ENCODE data around the gene DSG4.

DSG4 gene

GRCh38 chr18:31382107-31382506 is 5.5 kb downstream of the DSG4 start:
- Histone ChIP-seq H3K9ac (ENCODE audit: low read depth, low read length) (no peak overlapping the region), H3K27me3 (ENCODE audit: control insufficient read depth, insufficient read depth, low read length) (no peaks in the 10 kb centered on the region), H3K9me3 (replicated peaks; ENCODE audit: low read length) (peaks cover 10% of the 10 kb centered on the region), H3K4me2 (ENCODE audit: low read length) (no peak overlapping the region), H3K4me1 (ENCODE audit: control insufficient read depth, insufficient read depth, low read length) (no peaks in the 10 kb centered on the region), H3K36me3 (ENCODE audit: insufficient read depth, low read length) (no peaks in the 10 kb centered on the region), H3K4me3 (ENCODE audit: low read length) (no peak overlapping the region)

DNA sequence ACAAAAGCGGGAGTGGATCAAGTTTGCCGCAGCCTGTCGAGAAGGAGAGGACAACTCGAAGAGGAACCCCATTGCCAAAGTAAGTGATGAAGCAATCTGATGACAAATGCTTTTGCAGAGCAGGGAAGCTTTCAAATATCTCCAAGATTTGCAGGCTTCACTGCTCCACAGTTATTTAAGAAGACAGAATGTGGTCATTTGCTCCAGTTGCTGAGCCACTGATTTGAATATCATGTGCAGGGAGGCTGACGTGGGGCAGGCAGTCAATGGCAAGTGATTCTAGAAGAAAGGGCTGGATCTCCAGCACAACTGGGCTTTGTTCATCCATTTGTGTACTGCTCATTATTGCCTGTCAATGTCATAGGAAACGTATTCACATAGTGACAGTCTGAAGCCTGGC is 10.2 kb downstream of the DSG4 start:
- H3K4me1 ChIP-seq (ENCODE audit: control insufficient read depth, insufficient read depth, low read length): no peaks in the 10 kb centered on the region
- no peak overlapping the region for H3K4me2 ChIP-seq (ENCODE audit: low read length)
- H3K9me3 ChIP-seq (replicated peaks; ENCODE audit: low read length): peaks cover 11% of the 10 kb centered on the region
- H3K4me3 ChIP-seq (ENCODE audit: low read length): no peak overlapping the region
- no peak overlapping the region for H3K9ac ChIP-seq (ENCODE audit: low read depth, low read length)
- no peaks in the 10 kb centered on the region for H3K36me3 ChIP-seq (ENCODE audit: insufficient read depth, low read length)
- H3K27me3 ChIP-seq (ENCODE audit: control insufficient read depth, insufficient read depth, low read length): no peaks in the 10 kb centered on the region

- H3K9me3 ChIP-seq (replicated peaks; ENCODE audit: low read length): peaks cover 4% of the 10 kb centered on the region
These were observed 16.7 kb downstream of the DSG4 start for GRCh38 chr18:31393286-31393685.

DNA sequence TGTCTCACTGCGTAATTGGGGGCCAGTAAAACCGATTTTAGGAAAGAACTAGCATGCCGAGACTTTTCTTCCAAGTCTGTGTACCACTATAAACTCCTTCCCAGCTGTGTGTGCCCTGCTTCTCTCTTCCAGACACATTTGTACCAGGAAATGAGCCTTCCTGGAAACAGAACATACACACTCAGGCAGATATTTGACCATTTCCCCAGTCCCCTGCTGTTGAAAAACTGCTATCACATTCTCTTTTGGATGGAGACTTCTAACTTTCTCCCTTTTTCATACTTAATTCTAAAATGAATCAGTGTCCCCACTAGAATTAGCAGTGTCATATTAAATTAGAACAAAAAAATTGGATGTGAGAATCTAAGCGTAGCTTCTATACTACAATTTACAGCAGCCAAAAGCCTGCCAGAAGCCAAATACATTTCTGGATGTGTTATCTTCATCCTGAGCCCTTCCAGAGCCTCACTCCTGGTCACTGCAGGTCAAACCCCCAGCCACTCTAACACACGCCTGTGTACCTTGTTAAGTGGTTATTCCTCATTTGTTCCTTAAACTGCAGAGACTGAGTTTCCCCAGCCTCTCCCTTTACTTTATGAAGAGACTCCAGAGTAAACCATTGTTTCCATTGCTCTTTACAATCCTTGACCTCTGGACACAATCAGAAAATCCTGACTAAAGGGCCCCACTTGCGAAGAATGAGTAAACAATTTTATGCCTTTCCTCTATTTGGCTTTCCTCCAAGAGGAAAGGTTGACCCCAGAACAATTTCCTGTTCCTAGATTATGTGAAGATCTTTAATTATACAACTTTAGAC is 20.4 kb downstream of the DSG4 start:
- Histone ChIP-seq H3K4me1 (ENCODE audit: control insufficient read depth, insufficient read depth, low read length) (no peaks in the 10 kb centered on the region), H3K4me3 (ENCODE audit: low read length) (no peak overlapping the region), H3K9ac (ENCODE audit: low read depth, low read length) (no peak overlapping the region), H3K9me3 (replicated peaks; ENCODE audit: low read length) (no peaks in the 10 kb centered on the region), H3K4me2 (ENCODE audit: low read length) (no peak overlapping the region), H3K36me3 (ENCODE audit: insufficient read depth, low read length) (no peaks in the 10 kb centered on the region), H3K27me3 (ENCODE audit: control insufficient read depth, insufficient read depth, low read length) (no peaks in the 10 kb centered on the region)

More at GRCh38 chr18:31393286-31393685, 16.7 kb downstream of the DSG4 start:
- H3K4me1 ChIP-seq (ENCODE audit: control insufficient read depth, insufficient read depth, low read length): no peaks in the 10 kb centered on the region
- H3K27me3 ChIP-seq (ENCODE audit: control insufficient read depth, insufficient read depth, low read length): no peaks in the 10 kb centered on the region
- no peak overlapping the region for H3K4me3 ChIP-seq (ENCODE audit: low read length)
- no peak overlapping the region for H3K4me2 ChIP-seq (ENCODE audit: low read length)
- H3K9ac ChIP-seq (ENCODE audit: low read depth, low read length): no peak overlapping the region
- no peaks in the 10 kb centered on the region for H3K36me3 ChIP-seq (ENCODE audit: insufficient read depth, low read length)

DNA sequence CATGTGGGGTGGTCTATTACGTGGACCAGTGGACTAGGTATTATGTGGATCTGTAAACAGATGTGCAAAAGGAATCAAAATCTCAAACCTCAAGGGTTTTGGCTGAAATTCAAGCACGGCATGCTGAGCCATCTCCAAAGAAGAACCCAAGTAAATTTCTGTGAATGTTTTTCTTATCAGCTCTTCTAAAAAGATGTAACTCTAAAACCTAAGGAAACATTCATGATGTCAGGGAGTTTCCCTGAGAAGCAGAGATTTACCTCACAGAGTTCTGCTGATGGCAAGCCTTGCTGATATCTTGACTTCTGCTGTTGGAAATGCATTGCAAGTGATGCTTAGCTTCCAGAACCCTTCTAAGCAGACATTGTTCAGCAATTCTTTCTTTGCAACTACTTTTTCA is 21.6 kb downstream of the DSG4 start:
- no peak overlapping the region for H3K9ac ChIP-seq (ENCODE audit: low read depth, low read length)
- no peaks in the 10 kb centered on the region for H3K9me3 ChIP-seq (replicated peaks; ENCODE audit: low read length)
- H3K4me3 ChIP-seq (ENCODE audit: low read length): no peak overlapping the region
- no peaks in the 10 kb centered on the region for H3K27me3 ChIP-seq (ENCODE audit: control insufficient read depth, insufficient read depth, low read length)
- H3K36me3 ChIP-seq (ENCODE audit: insufficient read depth, low read length): no peaks in the 10 kb centered on the region
- H3K4me2 ChIP-seq (ENCODE audit: low read length): no peak overlapping the region
- H3K4me1 ChIP-seq (ENCODE audit: control insufficient read depth, insufficient read depth, low read length): no peaks in the 10 kb centered on the region

DNA sequence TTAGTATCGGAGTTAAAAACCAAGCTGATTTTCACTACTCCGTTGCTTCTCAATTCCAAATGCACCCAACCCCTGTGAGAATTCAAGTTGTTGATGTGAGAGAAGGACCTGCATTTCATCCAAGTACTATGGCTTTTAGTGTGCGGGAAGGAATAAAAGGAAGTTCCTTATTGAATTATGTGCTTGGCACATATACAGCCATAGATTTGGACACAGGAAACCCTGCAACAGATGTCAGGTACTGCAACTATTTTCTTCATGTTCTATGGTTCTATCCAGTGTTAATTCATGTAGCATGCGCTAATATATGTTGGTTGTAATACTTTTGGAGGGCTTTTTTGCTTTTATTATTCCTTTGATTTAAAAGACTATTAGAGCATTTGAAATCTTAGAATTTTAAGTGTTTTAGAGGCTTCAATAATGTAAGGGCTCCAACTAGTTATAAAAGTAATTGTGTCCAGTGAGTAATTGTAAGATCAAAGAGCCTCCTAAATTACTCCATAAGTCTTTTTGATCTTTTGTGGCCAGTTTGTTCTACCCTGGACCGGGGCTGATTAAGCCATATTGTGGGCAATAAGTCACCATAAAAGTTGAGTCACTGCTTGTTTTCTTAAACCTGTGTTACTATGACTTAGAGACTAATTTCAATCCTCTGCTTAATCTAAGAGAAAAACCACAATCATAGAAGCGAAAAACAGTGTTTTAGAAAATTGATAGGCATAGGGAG is 22.9 kb downstream of the DSG4 start:
- Histone ChIP-seq H3K9ac (ENCODE audit: low read depth, low read length) (no peak overlapping the region), H3K36me3 (ENCODE audit: insufficient read depth, low read length) (no peaks in the 10 kb centered on the region), H3K4me3 (ENCODE audit: low read length) (no peak overlapping the region), H3K4me2 (ENCODE audit: low read length) (no peak overlapping the region), H3K27me3 (ENCODE audit: control insufficient read depth, insufficient read depth, low read length) (no peaks in the 10 kb centered on the region), H3K4me1 (ENCODE audit: control insufficient read depth, insufficient read depth, low read length) (no peaks in the 10 kb centered on the region), H3K9me3 (replicated peaks; ENCODE audit: low read length) (no peaks in the 10 kb centered on the region)

- H3K9me3 ChIP-seq (replicated peaks; ENCODE audit: low read length): no peaks in the 10 kb centered on the region
- H3K4me3 ChIP-seq (ENCODE audit: low read length): no peak overlapping the region
- no peaks in the 10 kb centered on the region for H3K4me1 ChIP-seq (ENCODE audit: control insufficient read depth, insufficient read depth, low read length)
- no peak overlapping the region for H3K9ac ChIP-seq (ENCODE audit: low read depth, low read length)
- no peaks in the 10 kb centered on the region for H3K36me3 ChIP-seq (ENCODE audit: insufficient read depth, low read length)
- H3K4me2 ChIP-seq (ENCODE audit: low read length): no peak overlapping the region
- H3K27me3 ChIP-seq (ENCODE audit: control insufficient read depth, insufficient read depth, low read length): no peaks in the 10 kb centered on the region
These were observed 24.8 kb downstream of the DSG4 start for GRCh38 chr18:31401156-31402025.

DNA sequence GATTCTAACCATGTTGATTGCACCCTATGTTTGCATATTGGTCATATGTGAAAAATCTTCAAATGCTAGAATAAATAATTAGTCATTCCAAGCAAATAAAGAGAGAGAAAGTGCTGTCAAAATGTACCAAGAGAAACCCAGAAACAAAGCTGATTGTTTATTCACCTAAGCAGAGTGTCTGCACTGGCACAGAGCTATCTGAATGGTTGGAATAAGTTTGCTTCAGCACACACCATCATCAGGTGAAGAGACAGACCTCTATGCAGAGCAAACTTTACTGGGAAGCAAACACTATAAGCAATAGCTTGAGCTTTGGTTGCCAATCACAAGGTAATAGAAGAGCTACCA is 25.4 kb downstream of the DSG4 start:
- Histone ChIP-seq H3K4me3 (ENCODE audit: low read length) (no peak overlapping the region), H3K9me3 (replicated peaks; ENCODE audit: low read length) (no peaks in the 10 kb centered on the region), H3K4me2 (ENCODE audit: low read length) (no peak overlapping the region), H3K36me3 (ENCODE audit: insufficient read depth, low read length) (no peaks in the 10 kb centered on the region), H3K9ac (ENCODE audit: low read depth, low read length) (no peak overlapping the region), H3K27me3 (ENCODE audit: control insufficient read depth, insufficient read depth, low read length) (no peaks in the 10 kb centered on the region), H3K4me1 (ENCODE audit: control insufficient read depth, insufficient read depth, low read length) (no peaks in the 10 kb centered on the region)

DNA sequence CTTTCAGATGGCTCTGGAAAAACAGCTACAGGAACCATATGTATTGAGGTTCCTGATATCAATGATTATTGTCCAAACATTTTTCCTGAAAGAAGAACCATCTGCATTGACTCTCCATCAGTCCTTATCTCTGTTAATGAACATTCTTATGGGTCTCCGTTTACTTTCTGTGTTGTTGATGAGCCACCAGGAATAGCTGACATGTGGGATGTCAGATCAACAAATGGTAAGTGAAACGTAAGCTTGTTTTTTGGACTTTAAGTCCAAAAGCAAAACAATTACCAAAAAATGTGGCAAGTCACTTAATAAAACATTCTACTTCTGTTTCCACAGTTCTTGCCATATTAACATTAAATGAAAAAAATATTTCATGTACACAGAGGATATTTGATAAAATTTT is 26.8 kb downstream of the DSG4 start:
- H3K4me2 ChIP-seq (ENCODE audit: low read length): no peak overlapping the region
- H3K9ac ChIP-seq (ENCODE audit: low read depth, low read length): no peak overlapping the region
- H3K9me3 ChIP-seq (replicated peaks; ENCODE audit: low read length): no peaks in the 10 kb centered on the region
- H3K27me3 ChIP-seq (ENCODE audit: control insufficient read depth, insufficient read depth, low read length): no peaks in the 10 kb centered on the region
- H3K36me3 ChIP-seq (ENCODE audit: insufficient read depth, low read length): no peaks in the 10 kb centered on the region
- H3K4me1 ChIP-seq (ENCODE audit: control insufficient read depth, insufficient read depth, low read length): no peaks in the 10 kb centered on the region
- no peak overlapping the region for H3K4me3 ChIP-seq (ENCODE audit: low read length)

- peaks cover 8% of the 10 kb centered on the region for H3K9me3 ChIP-seq (replicated peaks; ENCODE audit: low read length)
- no peak overlapping the region for H3K4me3 ChIP-seq (ENCODE audit: low read length)
- no peak overlapping the region for H3K9ac ChIP-seq (ENCODE audit: low read depth, low read length)
- no peaks in the 10 kb centered on the region for H3K36me3 ChIP-seq (ENCODE audit: insufficient read depth, low read length)
- no peaks in the 10 kb centered on the region for H3K4me1 ChIP-seq (ENCODE audit: control insufficient read depth, insufficient read depth, low read length)
- no peak overlapping the region for H3K4me2 ChIP-seq (ENCODE audit: low read length)
- no peaks in the 10 kb centered on the region for H3K27me3 ChIP-seq (ENCODE audit: control insufficient read depth, insufficient read depth, low read length)
These were observed 31.1 kb downstream of the DSG4 start for GRCh38 chr18:31407649-31408048.

- no peaks in the 10 kb centered on the region for H3K4me1 ChIP-seq (ENCODE audit: control insufficient read depth, insufficient read depth, low read length)
- no peak overlapping the region for H3K4me2 ChIP-seq (ENCODE audit: low read length)
- peaks cover 10% of the 10 kb centered on the region for H3K9me3 ChIP-seq (replicated peaks; ENCODE audit: low read length)
- no peaks in the 10 kb centered on the region for H3K27me3 ChIP-seq (ENCODE audit: control insufficient read depth, insufficient read depth, low read length)
- no peak overlapping the region for H3K9ac ChIP-seq (ENCODE audit: low read depth, low read length)
- H3K4me3 ChIP-seq (ENCODE audit: low read length): no peak overlapping the region
- no peaks in the 10 kb centered on the region for H3K36me3 ChIP-seq (ENCODE audit: insufficient read depth, low read length)
These were observed 32.7 kb downstream of the DSG4 start for GRCh38 chr18:31409276-31409675.
